Camera-type eye (tissue), 1 donor: ENCODE data around the gene ANKIB1. TPM values are rescaled to one million over a fixed set of nuclear protein-coding genes. Genes with fewer than 3 reads are reported as not detected.

Source experiments
- total RNA-seq: library from RNA; depleted of rRNA; stranded (reverse); fragments of >200 nt; gene quantifications from one replicate; pipeline ENCODE4 v1.2.3, GENCODE V29; 2014

ANKIB1 gene, protein sequence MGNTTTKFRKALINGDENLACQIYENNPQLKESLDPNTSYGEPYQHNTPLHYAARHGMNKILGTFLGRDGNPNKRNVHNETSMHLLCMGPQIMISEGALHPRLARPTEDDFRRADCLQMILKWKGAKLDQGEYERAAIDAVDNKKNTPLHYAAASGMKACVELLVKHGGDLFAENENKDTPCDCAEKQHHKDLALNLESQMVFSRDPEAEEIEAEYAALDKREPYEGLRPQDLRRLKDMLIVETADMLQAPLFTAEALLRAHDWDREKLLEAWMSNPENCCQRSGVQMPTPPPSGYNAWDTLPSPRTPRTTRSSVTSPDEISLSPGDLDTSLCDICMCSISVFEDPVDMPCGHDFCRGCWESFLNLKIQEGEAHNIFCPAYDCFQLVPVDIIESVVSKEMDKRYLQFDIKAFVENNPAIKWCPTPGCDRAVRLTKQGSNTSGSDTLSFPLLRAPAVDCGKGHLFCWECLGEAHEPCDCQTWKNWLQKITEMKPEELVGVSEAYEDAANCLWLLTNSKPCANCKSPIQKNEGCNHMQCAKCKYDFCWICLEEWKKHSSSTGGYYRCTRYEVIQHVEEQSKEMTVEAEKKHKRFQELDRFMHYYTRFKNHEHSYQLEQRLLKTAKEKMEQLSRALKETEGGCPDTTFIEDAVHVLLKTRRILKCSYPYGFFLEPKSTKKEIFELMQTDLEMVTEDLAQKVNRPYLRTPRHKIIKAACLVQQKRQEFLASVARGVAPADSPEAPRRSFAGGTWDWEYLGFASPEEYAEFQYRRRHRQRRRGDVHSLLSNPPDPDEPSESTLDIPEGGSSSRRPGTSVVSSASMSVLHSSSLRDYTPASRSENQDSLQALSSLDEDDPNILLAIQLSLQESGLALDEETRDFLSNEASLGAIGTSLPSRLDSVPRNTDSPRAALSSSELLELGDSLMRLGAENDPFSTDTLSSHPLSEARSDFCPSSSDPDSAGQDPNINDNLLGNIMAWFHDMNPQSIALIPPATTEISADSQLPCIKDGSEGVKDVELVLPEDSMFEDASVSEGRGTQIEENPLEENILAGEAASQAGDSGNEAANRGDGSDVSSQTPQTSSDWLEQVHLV
- total RNA-seq: 63.7 TPM

DNA sequence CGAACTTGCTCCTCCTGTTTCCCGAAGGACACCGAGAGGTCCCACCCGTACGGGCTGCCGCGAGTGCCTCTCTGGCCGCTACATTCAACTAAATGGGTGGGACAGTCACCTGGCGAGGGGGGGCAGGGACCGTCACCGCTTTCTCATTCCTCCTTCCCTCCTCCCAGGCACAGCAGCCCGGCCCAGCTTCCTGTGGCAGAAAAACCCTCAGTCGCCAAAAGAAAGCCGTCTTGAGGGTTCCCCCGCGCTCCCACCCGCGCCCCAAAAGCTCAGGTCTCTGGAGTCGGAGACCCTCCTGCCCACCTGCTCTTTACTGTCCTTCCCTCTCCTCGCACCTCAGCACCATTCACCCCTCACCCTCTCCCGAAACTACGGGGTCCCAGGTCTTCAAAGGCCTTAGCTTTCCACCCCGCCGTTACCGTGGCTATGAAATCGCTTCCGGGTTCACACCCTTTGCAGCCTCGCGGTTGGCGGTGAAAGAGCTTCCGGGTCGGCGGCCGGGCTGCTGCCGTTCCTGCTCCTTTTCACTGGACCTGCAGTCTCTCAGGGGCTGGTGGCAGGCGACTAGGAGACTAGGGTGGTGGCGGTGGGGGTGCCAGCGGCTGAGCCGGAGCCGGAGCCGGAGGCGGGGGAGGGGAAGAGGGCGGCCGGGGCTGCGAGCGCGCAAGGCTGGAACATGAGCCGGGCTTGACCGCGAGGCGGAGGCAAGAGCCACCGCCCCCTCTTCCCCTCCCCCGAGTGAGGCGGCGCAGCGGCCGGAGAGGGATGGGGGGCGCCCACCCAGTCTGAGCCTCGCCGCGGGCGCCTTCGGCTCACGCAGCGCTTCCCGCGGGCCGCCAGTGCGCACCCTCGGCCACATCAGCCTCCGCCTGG lies at the start of gene ANKIB1, which contains the start of gene KRIT1:
Gene ANKIB1, plus strand, starts transcription at position 488 of the 873 bp plus-strand sequence. CDS start 49,005 bp downstream, outside the sequence.
Gene KRIT1, minus strand, starts transcription at position 428 of the 873 bp plus-strand sequence. CDS start 3,779 bp downstream, outside the sequence.

GRCh38 chr7:92447345-92448204 lies 201.8 kb downstream of the ANKIB1 start, which contains the start of gene GATAD1:
Gene GATAD1 (plus strand): TSS chr7:92447482. CDS start chr7:92447730, 248 bp downstream.

Other genes starting within 250 kb of the ANKIB1 start
- gene CYP51A1, start 111.5 kb upstream of the ANKIB1 start, total RNA-seq: 110 TPM
- 0.44 TPM for gene LRRD1, start 66.8 kb upstream of the ANKIB1 start, total RNA-seq
- gene KRIT1, start 60 bp upstream of the ANKIB1 start, total RNA-seq: 137 TPM
- 61.0 TPM for gene GATAD1, start 201.5 kb downstream of the ANKIB1 start, total RNA-seq
- gene ERVW-1, start 232.0 kb downstream of the ANKIB1 start, total RNA-seq: not detected